GM04504 (cell line): Measurements from ENCODE around the gene MESP1.
"Not testable (repeated sequence)": the region's sequence is repeated elsewhere in the genome, so short reads cannot be mapped to it uniquely, and the experiment has no call there.

Experiments used
- DNase-seq: peaks from one replicate; pipeline ENCODE4 v3.0.0-alpha.2; 2012; ENCODE audit warnings: low read depth

Gene MESP1

GRCh38 chr15:89750560-89751542, at the start of gene MESP1:
TSS of gene MESP1 (minus strand) at chr15:89751249. CDS start at chr15:89751231, 18 bp downstream.
- peak; percentile 68 for DNase-seq

- DNase-seq = no peak
Measured at GRCh38 chr15:89799918-89800498, 49.0 kb upstream of the MESP1 start.

- DNase-seq = no peak
Measured at GRCh38 chr15:89799011-89799911, 48.2 kb upstream of the MESP1 start.

- DNase-seq = no peak
Measured at GRCh38 chr15:89797678-89798201, 46.7 kb upstream of the MESP1 start.

GRCh38 chr15:89795996-89796395, 44.9 kb upstream of the MESP1 start:
- DNase-seq = no peak

GRCh38 chr15:89794627-89795241, 43.7 kb upstream of the MESP1 start:
- DNase-seq = no peak

GRCh38 chr15:89792106-89792805, 41.2 kb upstream of the MESP1 start:
- DNase-seq = no peak

- DNase-seq = no peak
Measured at GRCh38 chr15:89790661-89791060, 39.6 kb upstream of the MESP1 start.

GRCh38 chr15:89790206-89790605, 39.2 kb upstream of the MESP1 start:
- no peak for DNase-seq

GRCh38 chr15:89788585-89788984, 37.5 kb upstream of the MESP1 start:
- not testable (repeated sequence) for DNase-seq

- no peak for DNase-seq
Measured at GRCh38 chr15:89787944-89788343, 36.9 kb upstream of the MESP1 start.

GRCh38 chr15:89785774-89786140, 34.7 kb upstream of the MESP1 start:
- DNase-seq = no peak

- no peak for DNase-seq
Measured at GRCh38 chr15:89785064-89785773, 34.2 kb upstream of the MESP1 start.

GRCh38 chr15:89784686-89784960, 33.6 kb upstream of the MESP1 start:
- no peak for DNase-seq

- DNase-seq = no peak
Measured at GRCh38 chr15:89783861-89784685, 33.0 kb upstream of the MESP1 start.

GRCh38 chr15:89783111-89783860, 32.2 kb upstream of the MESP1 start:
- DNase-seq = peak; percentile 74

GRCh38 chr15:89782619-89782950, 31.5 kb upstream of the MESP1 start:
- not testable (repeated sequence) for DNase-seq

- no peak for DNase-seq
Measured at GRCh38 chr15:89781891-89782618, 31.0 kb upstream of the MESP1 start.
